Right lobe of liver (tissue), 6 donors: ENCODE data around the gene SRRM5. TPM values are rescaled to one million over a fixed set of nuclear protein-coding genes. Genes with fewer than 3 reads are reported as not detected.
"Not testable (repeated sequence)": the region's sequence is repeated elsewhere in the genome, so short reads cannot be mapped to it uniquely, and the experiment has no call there.

Experiments
- ATAC-seq, 4 donors: fragments of 200-7000 bp; cut with Tn5 transposase; one replicate each; pipeline ENCODE4 v1.9.1; 2020; ENCODE audit warnings: mild to moderate bottlenecking in 4 of 4, moderate library complexity in 4 of 4
- DNase-seq, 3 donors: peaks; one replicate each; pipeline ENCODE4 v3.0.0-alpha.2; 2020
- H3K27ac ChIP-seq, 3 donors: fragments of 200-600 bp; one replicate each; pipeline ENCODE4 v1.8.0; 2022
- H3K27me3 ChIP-seq, 2 donors: fragments of 200-600 bp; one replicate each; pipeline ENCODE4 v1.8.0; 2022
- H3K36me3 ChIP-seq, 4 donors: fragments of 200-600 bp; sonication (generic) in 1 of 4; one replicate each; pipeline versions ENCODE4 v1.5.1 to v1.8.0; 2017 to 2022; ENCODE audit warnings: control low read depth in 1 of 4
- H3K4me1 ChIP-seq, 4 donors: fragments of 200-600 bp; sonication (generic) in 1 of 4; one replicate each; pipeline versions ENCODE4 v1.5.1 to v1.8.0; 2017 to 2022; ENCODE audit warnings: control low read depth in 1 of 4
- H3K4me3 ChIP-seq, 3 donors: fragments of 200-600 bp; one replicate each; pipeline ENCODE4 v1.8.0; 2022
- H3K9me3 ChIP-seq, 4 donors: fragments of 200-600 bp; sonication (generic) in 1 of 4; one replicate each; pipeline versions ENCODE4 v1.5.1 to v1.8.0; 2017 to 2022; ENCODE audit warnings: control low read depth in 1 of 4
- POLR2A ChIP-seq: fragments of 450-650 bp; IDR thresholded peaks from one replicate; pipeline ENCODE4 v1.6.1; 2017; ENCODE audit warnings: antibody characterized with exemption, mild to moderate bottlenecking
- WGBS: methylation state at CpG from one replicate; pipeline ENCODE4 v1.1.6; 2018; ENCODE audit warnings: low coverage, low lambda C conversion rate; ENCODE audit not compliant: insufficient coverage; ENCODE audit errors: missing lambda C conversion rate; 5-methylcytosine and 5-hydroxymethylcytosine counted together
- intact Hi-C, 2 donors: fragments of 100-400 bp; cut with DNase I; formaldehyde crosslinking; loops; one replicate each; pipeline versions ENCODE4 v1.11.2 to v1.14.1; 2022
- total RNA-seq, 6 experiments: library from RNA; depleted of rRNA in 2 of 6; stranded (reverse); fragments of >200 nt in 2 of 6; fragmentation: NEBNext Ultra II Directional in 3 of 6; extraction: Animal tissue kit (Norgen Biotek cat#: 25700) in 3 of 6; gene quantifications; one replicate each; pipeline versions ENCODE4 v1.1.0 to v1.2.4, GENCODE V29; 2016 to 2023
- TF ChIP-seq, protein P1 (sequence below), 4 donors: fragments of 200-600 bp in 3 of 4; fragments of 450-650 bp in 1 of 4; IDR thresholded peaks; one replicate each; pipeline versions ENCODE4 v1.5.1 to v1.8.0; 2016 to 2022; ENCODE audit warnings: antibody characterized with exemption in 4 of 4, mild to moderate bottlenecking in 2 of 4
- donor health status: DM: no; HTN: yes; CAD: no.
- donor health status: DM: no; HTN: no; CAD: no.
- donor health status: DM: no; HTN: no; CAD: no.
- donor health status: DM: no; HTN: yes; CAD: no.
- donor health status: DM: no; HTN: yes; CAD: no.

Gene SRRM5
- total RNA-seq, 6 experiments from 2014 or later, result 0.09 to 0.37 (median 0.18) TPM; not detected in 1

DNA sequence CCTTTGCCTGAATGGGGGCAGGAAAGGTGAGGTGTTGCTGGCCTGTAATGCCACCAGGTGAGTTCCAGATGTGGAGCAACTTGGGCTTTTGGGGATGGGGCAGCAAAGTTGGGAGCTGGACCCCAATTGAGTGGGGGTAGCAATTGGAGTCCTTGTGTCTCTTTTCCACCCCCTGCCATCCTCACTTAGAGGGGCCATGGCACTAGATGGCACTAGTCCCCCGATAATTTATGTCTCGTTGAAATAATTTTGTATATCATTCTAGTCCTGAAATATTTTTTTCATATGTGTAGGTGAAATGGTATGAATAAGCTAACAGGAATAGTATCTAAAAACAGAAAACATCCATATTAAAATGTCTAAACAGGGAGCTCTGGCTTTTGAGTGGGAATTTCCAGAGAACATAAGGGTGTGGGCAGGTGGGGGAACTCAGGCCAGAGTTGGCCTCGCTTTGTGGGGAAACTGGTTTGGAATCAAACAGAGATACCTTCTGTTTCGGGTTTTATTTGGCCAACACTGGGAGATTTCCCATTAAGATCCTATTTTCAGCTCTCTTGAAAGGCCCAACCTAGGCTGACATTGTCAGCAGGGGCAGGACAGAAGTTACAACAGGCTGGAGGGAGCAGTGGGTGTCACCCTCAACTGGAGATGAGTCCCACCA lies 12.1 kb upstream of the SRRM5 start:
- TF ChIP-seq POLR2A, result no peak
- TF ChIP-seq, protein P1, sequence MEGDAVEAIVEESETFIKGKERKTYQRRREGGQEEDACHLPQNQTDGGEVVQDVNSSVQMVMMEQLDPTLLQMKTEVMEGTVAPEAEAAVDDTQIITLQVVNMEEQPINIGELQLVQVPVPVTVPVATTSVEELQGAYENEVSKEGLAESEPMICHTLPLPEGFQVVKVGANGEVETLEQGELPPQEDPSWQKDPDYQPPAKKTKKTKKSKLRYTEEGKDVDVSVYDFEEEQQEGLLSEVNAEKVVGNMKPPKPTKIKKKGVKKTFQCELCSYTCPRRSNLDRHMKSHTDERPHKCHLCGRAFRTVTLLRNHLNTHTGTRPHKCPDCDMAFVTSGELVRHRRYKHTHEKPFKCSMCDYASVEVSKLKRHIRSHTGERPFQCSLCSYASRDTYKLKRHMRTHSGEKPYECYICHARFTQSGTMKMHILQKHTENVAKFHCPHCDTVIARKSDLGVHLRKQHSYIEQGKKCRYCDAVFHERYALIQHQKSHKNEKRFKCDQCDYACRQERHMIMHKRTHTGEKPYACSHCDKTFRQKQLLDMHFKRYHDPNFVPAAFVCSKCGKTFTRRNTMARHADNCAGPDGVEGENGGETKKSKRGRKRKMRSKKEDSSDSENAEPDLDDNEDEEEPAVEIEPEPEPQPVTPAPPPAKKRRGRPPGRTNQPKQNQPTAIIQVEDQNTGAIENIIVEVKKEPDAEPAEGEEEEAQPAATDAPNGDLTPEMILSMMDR (IDR thresholded peaks at IDR 0.05), result no peak
- WGBS, result 78% methylated on average over 4 of the region's 4 CpGs
- Histone ChIP-seq H3K36me3 (peaks cover 0 to 18% (median 1%) of the 10 kb centered on the region in 4 donors), H3K4me1 (peaks cover 0 to 22% (median 6%) of the 10 kb centered on the region in 4 donors), H3K27ac (no peak overlapping the region), H3K4me3 (no peak overlapping the region), H3K27me3 (no peaks in the 10 kb centered on the region), H3K9me3 (no peaks in the 10 kb centered on the region)
- intact Hi-C loops, result no loop called here
- no peak for DNase-seq
- ATAC-seq, result no peak

DNA sequence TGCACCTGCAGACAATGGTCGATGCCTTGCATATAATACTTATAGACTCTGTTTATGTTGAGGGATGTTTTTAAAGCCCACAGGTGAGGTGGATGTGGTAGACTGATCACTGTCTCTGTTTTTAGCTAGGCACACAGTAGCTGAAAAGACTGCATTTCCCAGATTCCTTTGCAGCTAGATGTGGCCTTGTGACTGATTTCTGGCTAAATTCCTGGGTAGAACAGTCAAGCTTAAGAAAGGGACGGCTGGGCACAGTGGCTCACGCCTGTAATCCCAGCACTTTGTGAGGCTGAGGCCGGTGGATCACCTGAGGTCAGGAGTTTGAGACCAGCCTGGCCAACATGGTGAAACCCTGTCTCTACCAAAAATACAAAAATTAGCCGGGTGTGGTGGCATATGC lies 11.6 kb upstream of the SRRM5 start:
- ATAC-seq, H3K27ac ChIP-seq, intact Hi-C loops, DNase-seq, H3K4me3 ChIP-seq, H3K27me3 ChIP-seq, H3K9me3 ChIP-seq: not testable (repeated sequence)
- 70% methylated on average over 2 of the region's 5 CpGs for WGBS
- H3K4me1 ChIP-seq, result peaks cover 0 to 17% (median 5%) of the 10 kb centered on the region in 4 donors
- peaks cover 0 to 18% (median 1%) of the 10 kb centered on the region in 4 donors for H3K36me3 ChIP-seq

DNA sequence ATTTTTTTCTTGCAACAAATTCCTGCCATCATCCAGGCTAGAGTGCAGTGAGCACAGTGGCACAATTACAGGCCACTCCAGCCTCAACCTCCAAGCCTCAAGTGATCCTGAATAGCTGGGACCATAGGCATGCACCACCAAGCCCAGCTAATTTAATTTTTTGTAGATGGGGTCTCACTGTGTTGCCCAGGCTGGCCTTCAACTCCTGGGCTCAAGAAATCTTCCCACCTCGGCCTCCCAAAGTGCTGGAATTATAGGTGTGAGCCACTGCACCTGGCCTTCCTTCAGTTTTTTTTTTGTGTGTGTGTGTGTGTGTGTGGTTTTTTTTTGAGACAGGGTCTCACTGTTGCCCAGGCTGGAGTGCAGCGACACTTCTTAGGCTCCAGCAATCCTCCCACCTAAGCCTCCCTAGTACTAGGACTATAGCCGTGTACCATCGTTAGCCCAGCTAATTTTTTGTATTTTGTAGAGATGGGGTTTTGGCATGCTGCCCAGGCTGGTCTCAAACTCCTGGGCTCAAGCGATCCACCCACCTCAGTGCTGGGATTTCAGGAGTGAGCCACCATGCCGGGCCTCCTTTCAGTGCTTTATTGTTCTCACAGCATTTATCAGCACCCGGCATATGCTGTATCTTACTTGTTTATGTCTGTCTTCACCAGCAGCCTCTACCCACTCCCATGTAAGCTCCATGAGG lies 5.9 kb upstream of the SRRM5 start:
- no peaks in the 10 kb centered on the region for H3K27me3 ChIP-seq
- H3K36me3 ChIP-seq, result peaks cover 0 to 9% (median 0%) of the 10 kb centered on the region in 4 donors
- ATAC-seq (no peak), DNase-seq (no peak)
- 84% methylated on average over 4 of the region's 7 CpGs for WGBS
- intact Hi-C loops, result no loop called here
- no peaks in the 10 kb centered on the region for H3K9me3 ChIP-seq
- TF ChIP-seq, protein P1 (IDR thresholded peaks at IDR 0.05), result no peak
- no peak for TF ChIP-seq POLR2A
- no peaks in the 10 kb centered on the region for H3K4me1 ChIP-seq
- no peak overlapping the region for H3K4me3 ChIP-seq
- H3K27ac ChIP-seq, result no peak overlapping the region

DNA sequence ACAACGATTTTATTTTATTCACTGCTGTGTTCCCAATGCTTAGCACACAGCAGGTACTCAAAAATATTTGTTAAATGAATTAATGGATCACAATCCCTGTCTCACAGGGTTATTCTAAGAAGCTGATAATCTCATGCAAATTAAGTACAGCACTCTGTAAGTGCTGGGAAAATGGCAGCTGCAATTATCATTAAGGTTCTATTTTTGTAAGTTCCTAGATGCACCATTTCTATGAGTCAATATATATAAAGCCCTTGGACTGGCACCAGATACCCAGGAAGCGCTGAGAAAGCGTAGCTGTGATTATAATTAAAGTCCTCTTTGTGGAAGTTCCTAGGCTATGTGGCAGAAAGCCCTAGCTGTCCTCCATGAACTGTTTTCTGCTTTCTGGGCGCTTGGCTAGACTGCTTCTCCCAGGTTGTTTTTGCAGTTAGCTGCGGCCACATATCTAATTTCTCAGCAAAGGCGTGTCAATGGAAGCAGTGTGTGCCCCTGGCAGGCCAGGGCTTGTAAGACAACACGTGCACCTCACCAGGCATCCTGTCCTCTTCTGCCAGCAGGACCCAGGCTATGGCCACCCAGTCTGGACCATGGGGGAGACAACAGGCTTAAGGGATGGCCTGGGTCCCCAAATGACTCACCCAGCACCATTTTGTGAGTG lies 5.2 kb upstream of the SRRM5 start:
- intact Hi-C loops, result no loop called here
- Histone ChIP-seq H3K4me1 (no peaks in the 10 kb centered on the region), H3K27ac (no peak overlapping the region), H3K9me3 (no peaks in the 10 kb centered on the region), H3K27me3 (no peaks in the 10 kb centered on the region), H3K36me3 (peaks cover 0 to 3% (median 0%) of the 10 kb centered on the region in 4 donors), H3K4me3 (no peak overlapping the region)
- DNase-seq (no peak), ATAC-seq (no peak)
- 85% methylated on average over 5 of the region's 7 CpGs for WGBS
- TF ChIP-seq, protein P1 (IDR thresholded peaks at IDR 0.05), result no peak
- TF ChIP-seq POLR2A, result no peak
